Astrocyte (in vitro differentiated cells and primary cell): ENCODE measurements around the gene APOA5. TPM values are rescaled to one million over a fixed set of nuclear protein-coding genes. Genes with fewer than 3 reads are reported as not detected.

Experiments used
- DNase-seq: peaks from one replicate; pipeline ENCODE4 v3.0.0-alpha.2; 2010; ENCODE audit warnings: low read depth
- FAIRE-seq: peaks from 2 replicates; lab custom pipeline; 2011; peaks lifted over from hg19 to GRCh38; lab: Jason Lieb, UNC
- H2AFZ ChIP-seq: 2 replicates; pipeline ENCODE4 v1.6.0; 2012; ENCODE audit warnings: low read depth, low read length, inconsistent platforms
- H3K27ac ChIP-seq: 2 replicates; pipeline ENCODE4 v1.5.1; 2011; ENCODE audit warnings: low read depth, low read length, inconsistent platforms
- H3K27me3 ChIP-seq: 2 replicates; pipeline ENCODE4 v1.6.0; 2011; ENCODE audit warnings: low read length, inconsistent platforms; ENCODE audit not compliant: insufficient read depth
- H3K36me3 ChIP-seq: 2 replicates; pipeline ENCODE4 v1.5.1; 2011; ENCODE audit warnings: low read length, inconsistent platforms; ENCODE audit not compliant: insufficient read depth
- H3K4me1 ChIP-seq: 2 replicates; pipeline ENCODE4 v1.5.1; 2011; ENCODE audit warnings: low read length, inconsistent platforms; ENCODE audit not compliant: insufficient read depth
- H3K4me2 ChIP-seq: 2 replicates; pipeline ENCODE4 v1.6.0; 2012; ENCODE audit warnings: low read length, inconsistent platforms
- H3K4me3 ChIP-seq: 2 replicates; pipeline ENCODE4 v1.5.1; 2011; ENCODE audit warnings: low read depth, mild to moderate bottlenecking, low read length, inconsistent platforms; ENCODE audit not compliant: insufficient read depth
- H3K79me2 ChIP-seq: 2 replicates; pipeline ENCODE4 v1.6.0; 2012; ENCODE audit warnings: mild to moderate bottlenecking, low read length, inconsistent platforms; ENCODE audit not compliant: insufficient read depth
- H3K9ac ChIP-seq: 2 replicates; pipeline ENCODE4 v1.6.0; 2012; ENCODE audit warnings: mild to moderate bottlenecking, low read length, inconsistent platforms
- H3K9me3 ChIP-seq: 2 replicates; pipeline ENCODE4 v1.5.1; 2012; ENCODE audit warnings: low read depth, mild to moderate bottlenecking, low read length, inconsistent platforms; ENCODE audit not compliant: insufficient read depth
- H4K20me1 ChIP-seq: 2 replicates; pipeline ENCODE4 v1.6.0; 2012; ENCODE audit warnings: low read length, inconsistent platforms; ENCODE audit not compliant: insufficient read depth
- H3K27ac Mint-ChIP-seq: one replicate; pipeline ENCODE4 v1.8.0; 2021; ENCODE audit warnings: mild to moderate bottlenecking, mixed read lengths; ENCODE audit not compliant: unreplicated experiment
- H3K27me3 Mint-ChIP-seq: one replicate; pipeline ENCODE4 v1.8.0; 2021; ENCODE audit warnings: low read depth, mixed read lengths; ENCODE audit not compliant: unreplicated experiment
- H3K36me3 Mint-ChIP-seq: one replicate; pipeline ENCODE4 v1.8.0; 2021; ENCODE audit warnings: low read depth, mixed read lengths; ENCODE audit not compliant: unreplicated experiment
- H3K4me1 Mint-ChIP-seq: one replicate; pipeline ENCODE4 v1.8.0; 2021; ENCODE audit warnings: low read depth, mixed read lengths; ENCODE audit not compliant: unreplicated experiment
- H3K4me3 Mint-ChIP-seq: one replicate; pipeline ENCODE4 v1.8.0; 2021; ENCODE audit warnings: mild to moderate bottlenecking, moderate library complexity, mixed read lengths; ENCODE audit not compliant: unreplicated experiment
- H3K9me3 Mint-ChIP-seq: one replicate; pipeline ENCODE4 v1.8.0; 2021; ENCODE audit warnings: mild to moderate bottlenecking, mixed read lengths; ENCODE audit not compliant: unreplicated experiment
- CTCF ChIP-seq: IDR thresholded peaks from 2 replicates; pipeline ENCODE4 v1.5.1; 2011; ENCODE audit warnings: low read depth, mild to moderate bottlenecking, inconsistent platforms, low read length, moderate library complexity; ENCODE audit not compliant: insufficient read depth
- EZH2 ChIP-seq: IDR thresholded peaks from 2 replicates; pipeline ENCODE4 v1.6.1; 2012; ENCODE audit warnings: mild to moderate bottlenecking, low read length, inconsistent platforms; ENCODE audit not compliant: insufficient read depth
- total RNA-seq: library from RNA; stranded (reverse); gene quantifications from 2 replicates; pipeline ENCODE4 v1.2.1, GENCODE V29; 2021

Gene APOA5
- total RNA-seq, 1 donor from 2014 or later = not detected

GRCh38 chr11:116782728-116783127, 9.0 kb downstream of the APOA5 start:
- Histone ChIP-seq H3K4me3 (no peak overlapping the region), H3K9me3 (no peaks in the 10 kb centered on the region), H4K20me1 (peaks cover 39% of the 10 kb centered on the region), H2AFZ (no peak overlapping the region), H3K27me3 (no peaks in the 10 kb centered on the region), H3K79me2 (peaks cover 30% of the 10 kb centered on the region), H3K27ac (no peak overlapping the region), H3K4me1 (peaks cover 14% of the 10 kb centered on the region), H3K4me2 (no peak overlapping the region), H3K36me3 (peaks cover 80% of the 10 kb centered on the region), H3K9ac (peak overlapping the region; percentile 20)
- H3K4me3 Mint-ChIP-seq = peak overlapping the region; percentile 6
- DNase-seq (peak; percentile 48), FAIRE-seq (no peak)
- peaks cover 14% of the 10 kb centered on the region for H3K4me1 Mint-ChIP-seq
- no peak overlapping the region for H3K27ac Mint-ChIP-seq
- peaks cover 2% of the 10 kb centered on the region for H3K9me3 Mint-ChIP-seq
- H3K27me3 Mint-ChIP-seq = no peaks in the 10 kb centered on the region
- peaks cover 33% of the 10 kb centered on the region for H3K36me3 Mint-ChIP-seq
- TF ChIP-seq EZH2 (no peak), CTCF (no peak)

- DNase-seq = no peak
- Histone ChIP-seq H3K4me3 (no peak overlapping the region), H3K9ac (no peak overlapping the region), H2AFZ (no peak overlapping the region), H3K27me3 (no peaks in the 10 kb centered on the region), H3K9me3 (no peaks in the 10 kb centered on the region), H3K36me3 (peaks cover 64% of the 10 kb centered on the region), H3K4me2 (no peak overlapping the region), H3K27ac (no peak overlapping the region), H4K20me1 (peaks cover 25% of the 10 kb centered on the region), H3K79me2 (peaks cover 5% of the 10 kb centered on the region), H3K4me1 (peaks cover 10% of the 10 kb centered on the region)
- no peak for FAIRE-seq
- peaks cover 20% of the 10 kb centered on the region for H3K36me3 Mint-ChIP-seq
- H3K4me1 Mint-ChIP-seq = peaks cover 8% of the 10 kb centered on the region
- TF ChIP-seq EZH2 (no peak), CTCF (no peak)
- H3K9me3 Mint-ChIP-seq = peaks cover 2% of the 10 kb centered on the region
- H3K27ac Mint-ChIP-seq = no peak overlapping the region
- H3K4me3 Mint-ChIP-seq = no peak overlapping the region
- no peaks in the 10 kb centered on the region for H3K27me3 Mint-ChIP-seq
Observed at GRCh38 chr11:116778556-116778955, 13.1 kb downstream of the APOA5 start.

- FAIRE-seq = no peak
Observed at GRCh38 chr11:116777056-116777455, 14.6 kb downstream of the APOA5 start.

More at GRCh38 chr11:116777056-116777455, 14.6 kb downstream of the APOA5 start:
- Histone ChIP-seq H3K36me3 (peaks cover 49% of the 10 kb centered on the region), H3K4me3 (no peak overlapping the region), H4K20me1 (peaks cover 13% of the 10 kb centered on the region), H3K27me3 (no peaks in the 10 kb centered on the region), H3K4me2 (no peak overlapping the region), H3K27ac (no peak overlapping the region), H3K9ac (no peak overlapping the region), H2AFZ (no peak overlapping the region), H3K4me1 (peaks cover 1% of the 10 kb centered on the region), H3K9me3 (no peaks in the 10 kb centered on the region), H3K79me2 (peaks cover 8% of the 10 kb centered on the region)
- Mint-ChIP-seq H3K36me3 (peaks cover 14% of the 10 kb centered on the region), H3K4me3 (no peak overlapping the region), H3K9me3 (peaks cover 2% of the 10 kb centered on the region), H3K4me1 (peaks cover 3% of the 10 kb centered on the region), H3K27me3 (no peaks in the 10 kb centered on the region), H3K27ac (no peak overlapping the region)
- TF ChIP-seq EZH2 (no peak), CTCF (no peak)
- DNase-seq = no peak
